Measurements from ENCODE around the gene OR6B1. TPM values are rescaled to one million over a fixed set of nuclear protein-coding genes. Genes with fewer than 3 reads are reported as not detected.
A peak's percentile ranks its signal among the peaks of the same experiment; 100 is the strongest.

OR6B1 gene
- total RNA-seq, 1 experiment from 2014 or later = not detected

DNA sequence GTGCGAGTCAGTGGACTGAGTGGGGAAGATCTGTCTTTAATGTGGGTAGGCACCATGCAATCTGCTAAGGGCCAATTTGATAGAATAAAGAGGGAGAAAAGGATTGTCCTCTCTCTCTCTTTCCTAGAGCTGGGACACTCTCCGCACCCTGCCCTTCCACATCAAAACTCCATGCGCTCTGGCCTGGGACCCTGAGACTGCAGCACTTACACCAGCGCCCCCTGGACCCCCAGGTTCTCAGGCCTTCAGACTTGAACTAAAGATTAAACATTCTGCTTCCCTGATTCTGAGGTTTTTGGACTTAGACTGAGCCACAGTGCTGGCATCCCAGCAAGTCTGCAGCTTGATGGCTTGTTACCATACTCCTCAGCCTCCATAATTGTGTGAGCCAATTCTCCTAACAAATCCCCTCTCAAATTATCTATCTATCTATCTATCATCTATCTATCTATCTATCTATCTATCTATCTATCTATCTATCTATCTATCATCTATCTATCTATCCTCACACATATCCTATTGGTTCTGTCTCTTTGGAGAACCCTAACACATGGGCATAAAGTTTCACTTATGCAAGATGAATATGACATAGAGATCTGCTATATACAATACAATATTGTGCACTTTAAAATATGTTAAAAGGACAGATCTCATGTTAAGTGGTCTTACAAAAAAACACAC lies 26.2 kb downstream of the OR6B1 start:
- Mint-ChIP-seq H3K27ac (ENCODE audit: unreplicated experiment) (no peak overlapping the region), H3K27me3 (ENCODE audit: insufficient read depth, unreplicated experiment) (no peaks in the 10 kb centered on the region), H3K36me3 (ENCODE audit: insufficient read depth, unreplicated experiment) (no peaks in the 10 kb centered on the region), H3K4me1 (ENCODE audit: low read depth, unreplicated experiment) (peaks cover 26% of the 10 kb centered on the region), H3K4me3 (ENCODE audit: unreplicated experiment) (no peak overlapping the region), H3K9me3 (ENCODE audit: unreplicated experiment) (peaks cover 1% of the 10 kb centered on the region)
- no peaks in the 10 kb centered on the region for H3K9me3 ChIP-seq
- no peaks in the 10 kb centered on the region for H3K27me3 ChIP-seq (replicated peaks; ENCODE audit: control insufficient read depth, insufficient read depth, low read length)
- TF ChIP-seq, protein P1, sequence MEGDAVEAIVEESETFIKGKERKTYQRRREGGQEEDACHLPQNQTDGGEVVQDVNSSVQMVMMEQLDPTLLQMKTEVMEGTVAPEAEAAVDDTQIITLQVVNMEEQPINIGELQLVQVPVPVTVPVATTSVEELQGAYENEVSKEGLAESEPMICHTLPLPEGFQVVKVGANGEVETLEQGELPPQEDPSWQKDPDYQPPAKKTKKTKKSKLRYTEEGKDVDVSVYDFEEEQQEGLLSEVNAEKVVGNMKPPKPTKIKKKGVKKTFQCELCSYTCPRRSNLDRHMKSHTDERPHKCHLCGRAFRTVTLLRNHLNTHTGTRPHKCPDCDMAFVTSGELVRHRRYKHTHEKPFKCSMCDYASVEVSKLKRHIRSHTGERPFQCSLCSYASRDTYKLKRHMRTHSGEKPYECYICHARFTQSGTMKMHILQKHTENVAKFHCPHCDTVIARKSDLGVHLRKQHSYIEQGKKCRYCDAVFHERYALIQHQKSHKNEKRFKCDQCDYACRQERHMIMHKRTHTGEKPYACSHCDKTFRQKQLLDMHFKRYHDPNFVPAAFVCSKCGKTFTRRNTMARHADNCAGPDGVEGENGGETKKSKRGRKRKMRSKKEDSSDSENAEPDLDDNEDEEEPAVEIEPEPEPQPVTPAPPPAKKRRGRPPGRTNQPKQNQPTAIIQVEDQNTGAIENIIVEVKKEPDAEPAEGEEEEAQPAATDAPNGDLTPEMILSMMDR (IDR thresholded peaks at IDR 0.05; ENCODE audit: insufficient read depth in 1 of 2, low read depth in 1 of 2, low read length in 1 of 2, severe bottlenecking in 1 of 2, unreplicated experiment in 1 of 2) = no peak
- ChIA-PET POLR2A (no interaction called here), CTCF (interaction anchor here (0.9 kb wide), 1 partner anchor 125 kb away, joined by 4 read pairs; the partner anchor contains the start of gene TCAF1)
- no peak for DNase-seq
- no peaks in the 10 kb centered on the region for H3K36me3 ChIP-seq (ENCODE audit: control insufficient read depth, insufficient read depth, low read length)
- intact Hi-C loops (cut with micrococcal nuclease; ENCODE audit: unreplicated experiment) = loop anchor here (2.0 to 5.0 kb wide), 2 partner anchors 62 to 289 kb away; no protein-coding TSS in a partner anchor
- H3K4me1 ChIP-seq = peaks cover 32% of the 10 kb centered on the region
- no peak overlapping the region for H3K4me3 ChIP-seq (ENCODE audit: low read depth, low read length)
- no TSS peak for BruUV-seq (replicated peaks)

DNA sequence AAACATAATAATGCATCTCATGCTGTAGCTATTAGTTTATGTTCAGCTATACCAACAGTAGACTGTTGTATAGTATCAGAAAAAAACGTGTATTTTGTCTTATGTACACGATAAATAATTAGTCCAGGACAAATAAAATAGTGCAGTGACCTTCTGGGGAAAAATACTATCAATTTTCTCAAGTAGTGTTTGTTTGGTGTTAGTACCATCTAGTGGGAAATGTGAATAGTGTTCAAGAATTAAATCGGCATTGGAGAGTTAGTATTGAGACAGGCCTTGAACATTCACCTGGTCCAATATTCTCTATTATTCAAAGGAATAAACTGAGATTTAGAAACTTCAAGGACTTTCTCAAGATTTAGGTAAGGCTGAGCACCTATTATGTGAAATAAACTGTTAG lies 26.9 kb downstream of the OR6B1 start:
- Histone ChIP-seq H3K4me1 (peaks cover 36% of the 10 kb centered on the region), H3K9me3 (no peaks in the 10 kb centered on the region), H3K27me3 (replicated peaks; ENCODE audit: control insufficient read depth, insufficient read depth, low read length) (no peaks in the 10 kb centered on the region), H3K4me3 (ENCODE audit: low read depth, low read length) (no peak overlapping the region), H3K36me3 (ENCODE audit: control insufficient read depth, insufficient read depth, low read length) (no peaks in the 10 kb centered on the region)
- POLR2A ChIA-PET = no interaction called here
- CTCF ChIA-PET = interaction anchor here (0.9 to 1.3 kb wide), 3 partner anchors 101 to 125 kb away, joined by 3 to 6 read pairs (median 4); partner anchors contain the start of gene TCAF1
- TF ChIP-seq, protein P1 (IDR thresholded peaks at IDR 0.05; ENCODE audit: insufficient read depth in 1 of 2, low read depth in 1 of 2, low read length in 1 of 2, severe bottlenecking in 1 of 2, unreplicated experiment in 1 of 2) = peak; percentile 40 to 59
- BruUV-seq (replicated peaks) = no TSS peak
- no peaks in the 10 kb centered on the region for H3K27me3 Mint-ChIP-seq (ENCODE audit: insufficient read depth, unreplicated experiment)
- no peak overlapping the region for H3K4me3 Mint-ChIP-seq (ENCODE audit: unreplicated experiment)
- H3K9me3 Mint-ChIP-seq (ENCODE audit: unreplicated experiment) = no peaks in the 10 kb centered on the region
- intact Hi-C loops (cut with micrococcal nuclease; ENCODE audit: unreplicated experiment) = loop anchor here (1.0 to 5.0 kb wide), 4 partner anchors 62 to 290 kb away; no protein-coding TSS in a partner anchor
- no peak overlapping the region for H3K27ac Mint-ChIP-seq (ENCODE audit: unreplicated experiment)
- no peaks in the 10 kb centered on the region for H3K36me3 Mint-ChIP-seq (ENCODE audit: insufficient read depth, unreplicated experiment)
- no peak for DNase-seq
- peaks cover 27% of the 10 kb centered on the region for H3K4me1 Mint-ChIP-seq (ENCODE audit: low read depth, unreplicated experiment)

DNA sequence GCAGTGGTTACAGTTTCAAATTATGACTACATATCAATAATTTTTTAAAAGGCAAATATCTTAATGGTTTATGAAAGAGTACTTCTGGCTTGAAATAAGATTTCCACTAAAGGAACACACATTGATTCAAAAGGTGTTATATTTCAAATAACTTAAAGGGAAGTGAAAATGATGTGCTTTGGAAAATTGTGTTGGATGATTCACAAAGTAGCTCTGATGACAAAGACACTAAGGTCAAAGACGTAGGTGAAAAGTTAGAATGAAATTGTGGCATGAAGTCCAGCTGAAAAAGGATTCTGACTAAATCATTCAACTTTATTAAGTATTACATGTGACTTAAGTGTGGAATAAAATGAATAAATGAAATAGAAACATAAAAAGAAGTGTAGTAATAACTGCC lies 27.9 kb downstream of the OR6B1 start:
- CTCF ChIA-PET = interaction anchor here (1.2 to 1.3 kb wide), 2 partner anchors 100 to 126 kb away, joined by 3 to 6 read pairs; partner anchors contain the start of gene TCAF1
- peaks cover 25% of the 10 kb centered on the region for H3K4me1 Mint-ChIP-seq (ENCODE audit: low read depth, unreplicated experiment)
- Histone ChIP-seq H3K4me3 (ENCODE audit: low read depth, low read length) (no peak overlapping the region), H3K9me3 (no peaks in the 10 kb centered on the region), H3K4me1 (peaks cover 36% of the 10 kb centered on the region), H3K36me3 (ENCODE audit: control insufficient read depth, insufficient read depth, low read length) (no peaks in the 10 kb centered on the region), H3K27me3 (replicated peaks; ENCODE audit: control insufficient read depth, insufficient read depth, low read length) (no peaks in the 10 kb centered on the region)
- POLR2A ChIA-PET = no interaction called here
- H3K9me3 Mint-ChIP-seq (ENCODE audit: unreplicated experiment) = no peaks in the 10 kb centered on the region
- H3K36me3 Mint-ChIP-seq (ENCODE audit: insufficient read depth, unreplicated experiment) = no peaks in the 10 kb centered on the region
- BruUV-seq (replicated peaks) = no TSS peak
- no peaks in the 10 kb centered on the region for H3K27me3 Mint-ChIP-seq (ENCODE audit: insufficient read depth, unreplicated experiment)
- TF ChIP-seq, protein P1 (IDR thresholded peaks at IDR 0.05; ENCODE audit: insufficient read depth in 1 of 2, low read depth in 1 of 2, low read length in 1 of 2, severe bottlenecking in 1 of 2, unreplicated experiment in 1 of 2) = no peak
- DNase-seq = no peak
- H3K4me3 Mint-ChIP-seq (ENCODE audit: unreplicated experiment) = no peak overlapping the region
- intact Hi-C loops (cut with micrococcal nuclease; ENCODE audit: unreplicated experiment) = loop anchor here (1.0 to 5.0 kb wide), 4 partner anchors 63 to 291 kb away; no protein-coding TSS in a partner anchor
- no peak overlapping the region for H3K27ac Mint-ChIP-seq (ENCODE audit: unreplicated experiment)

Measured in Caco-2 (cell line).